Mesendoderm (in vitro differentiated cells): ENCODE data around the gene PRKAG1.

Experiments used
- DNase-seq: peaks from one replicate; pipeline ENCODE4 v3.0.0; 2013
- H2AK5ac ChIP-seq: 2 replicates; pipeline ENCODE4 v1.6.1; 2013; ENCODE audit warnings: low read length, inconsistent platforms
- H2BK120ac ChIP-seq: 2 replicates; pipeline ENCODE4 v1.6.1; 2013; ENCODE audit warnings: low read depth, mild to moderate bottlenecking, low read length, moderate library complexity, mixed read lengths
- H2BK15ac ChIP-seq: replicated peaks from 2 replicates; pipeline ENCODE4 v1.6.1; 2013; ENCODE audit warnings: low read depth, mild to moderate bottlenecking, moderate library complexity
- H2BK5ac ChIP-seq: 2 replicates; pipeline ENCODE4 v1.6.1; 2013; ENCODE audit warnings: low read length, inconsistent platforms
- H3K18ac ChIP-seq: 2 replicates; pipeline ENCODE4 v1.6.1; 2013; ENCODE audit warnings: mild to moderate bottlenecking, low read length, mixed read lengths
- H3K23ac ChIP-seq: one replicate; pipeline ENCODE4 v1.6.1; 2013; ENCODE audit warnings: low read length
- H3K27ac ChIP-seq: 2 replicates; pipeline ENCODE4 v1.5.1; 2013; ENCODE audit warnings: low read depth, mild to moderate bottlenecking, inconsistent platforms, low read length, moderate library complexity
- H3K27me3 ChIP-seq: 2 replicates; pipeline ENCODE4 v1.6.1; 2013; ENCODE audit warnings: low read length, control low read depth, mild to moderate bottlenecking, inconsistent platforms; ENCODE audit not compliant: insufficient read depth, poor library complexity
- H3K36me3 ChIP-seq: 2 replicates; pipeline ENCODE4 v1.6.1; 2013; ENCODE audit warnings: low read length, inconsistent platforms; ENCODE audit not compliant: control insufficient read depth, insufficient read depth
- H3K4ac ChIP-seq: one replicate; pipeline ENCODE4 v1.6.1; 2013; ENCODE audit warnings: low read depth, mild to moderate bottlenecking, low read length, moderate library complexity
- H3K4me1 ChIP-seq: 2 replicates; pipeline ENCODE4 v1.6.1; 2013; ENCODE audit warnings: low read depth, low read length, inconsistent platforms; ENCODE audit not compliant: control insufficient read depth
- H3K4me2 ChIP-seq: 2 replicates; pipeline ENCODE4 v1.6.1; 2013; ENCODE audit warnings: low read length
- H3K4me3 ChIP-seq: 2 replicates; pipeline ENCODE4 v1.5.1; 2013; ENCODE audit warnings: mild to moderate bottlenecking, low read length
- H3K56ac ChIP-seq: one replicate; pipeline ENCODE4 v1.6.1; 2013; ENCODE audit warnings: low read length
- H3K79me1 ChIP-seq: 2 replicates; pipeline ENCODE4 v1.6.1; 2013; ENCODE audit warnings: low read length, inconsistent platforms
- H3K79me2 ChIP-seq: 2 replicates; pipeline ENCODE4 v1.6.1; 2013; ENCODE audit warnings: mild to moderate bottlenecking, low read length; ENCODE audit not compliant: control insufficient read depth, insufficient read depth
- H3K9ac ChIP-seq: 2 replicates; pipeline ENCODE4 v1.6.1; 2013; ENCODE audit warnings: low read length, inconsistent platforms
- H4K5ac ChIP-seq: one replicate; pipeline ENCODE4 v1.6.1; 2013; ENCODE audit warnings: low read length
- H4K8ac ChIP-seq: one replicate; pipeline ENCODE4 v1.6.1; 2013; ENCODE audit warnings: low read depth, mild to moderate bottlenecking, control low read depth, low read length, moderate library complexity
- WGBS: extraction: QIAGEN DNeasy Blood & Tissue Kit; methylation state at CpG from one replicate; pipeline ENCODE4 v1.1.7; 2013; ENCODE audit warnings: low lambda C conversion rate, missing lambda C conversion rate; ENCODE audit not compliant: insufficient coverage; ENCODE audit errors: extremely low coverage; 5-methylcytosine and 5-hydroxymethylcytosine counted together

PRKAG1 gene

GRCh38 chr12:49055978-49056754 is 37.6 kb upstream of the PRKAG1 start:
- no peak overlapping the region for H2BK5ac ChIP-seq
- no peak overlapping the region for H3K56ac ChIP-seq
- no peak overlapping the region for H3K4me3 ChIP-seq
- H2BK120ac ChIP-seq = no peak overlapping the region
- H4K8ac ChIP-seq = no peak overlapping the region
- peaks cover 8% of the 10 kb centered on the region for H3K4me1 ChIP-seq
- no peak overlapping the region for H3K18ac ChIP-seq
- no peak overlapping the region for H3K4ac ChIP-seq
- peak overlapping the region; percentile 22 for H3K9ac ChIP-seq
- peaks cover 68% of the 10 kb centered on the region for H3K79me2 ChIP-seq
- no peak overlapping the region for H2BK15ac ChIP-seq
- H4K5ac ChIP-seq = no peak overlapping the region
- peak; percentile 88 for DNase-seq
- no peak overlapping the region for H3K27ac ChIP-seq
- H3K79me1 ChIP-seq = peaks cover 33% of the 10 kb centered on the region
- peaks cover 19% of the 10 kb centered on the region for H3K36me3 ChIP-seq
- no peak overlapping the region for H3K23ac ChIP-seq
- no peak overlapping the region for H2AK5ac ChIP-seq
- H3K4me2 ChIP-seq = no peak overlapping the region
- no CpG with 5 or more reads among the region's 7 CpGs for WGBS
- H3K27me3 ChIP-seq = no peaks in the 10 kb centered on the region

DNA sequence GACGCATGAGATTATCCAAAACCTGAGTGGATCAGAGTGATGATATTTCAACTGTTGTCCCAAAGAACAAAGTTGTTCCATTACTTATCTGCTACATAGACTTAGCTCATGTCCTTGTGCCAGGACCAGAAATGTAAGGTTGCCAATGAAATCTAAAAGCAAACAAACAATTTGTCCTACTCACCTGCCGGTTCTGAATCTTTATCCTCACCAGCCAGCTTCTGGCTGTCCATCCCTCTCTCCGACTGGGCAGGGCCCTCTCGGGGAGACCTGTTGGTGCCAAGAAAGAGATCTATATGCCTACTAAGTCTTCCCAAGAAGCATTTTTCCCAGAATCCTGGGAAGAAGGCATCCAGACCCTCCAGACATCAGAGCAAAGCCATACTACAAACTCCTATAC is 36.5 kb upstream of the PRKAG1 start:
- Histone ChIP-seq H3K4me1 (peaks cover 8% of the 10 kb centered on the region), H3K27ac (no peak overlapping the region), H3K9ac (no peak overlapping the region), H3K79me2 (peaks cover 65% of the 10 kb centered on the region), H2AK5ac (no peak overlapping the region), H4K5ac (no peak overlapping the region), H4K8ac (no peak overlapping the region), H2BK15ac (no peak overlapping the region), H3K4me2 (no peak overlapping the region), H3K23ac (no peak overlapping the region), H3K27me3 (no peaks in the 10 kb centered on the region), H3K36me3 (peaks cover 27% of the 10 kb centered on the region), H2BK5ac (no peak overlapping the region), H3K79me1 (peaks cover 34% of the 10 kb centered on the region), H2BK120ac (no peak overlapping the region), H3K18ac (no peak overlapping the region), H3K4me3 (no peak overlapping the region), H3K4ac (no peak overlapping the region), H3K56ac (no peak overlapping the region)
- no peak for DNase-seq
- no CpG with 5 or more reads among the region's 4 CpGs for WGBS

- WGBS = no CpG with 5 or more reads among the region's 10 CpGs
- Histone ChIP-seq H3K79me1 (peaks cover 34% of the 10 kb centered on the region), H3K18ac (no peak overlapping the region), H3K4me2 (no peak overlapping the region), H4K5ac (no peak overlapping the region), H4K8ac (no peak overlapping the region), H3K4me3 (no peak overlapping the region), H2BK5ac (no peak overlapping the region), H2BK120ac (no peak overlapping the region), H3K23ac (no peak overlapping the region), H3K56ac (no peak overlapping the region), H2AK5ac (no peak overlapping the region), H3K27ac (no peak overlapping the region), H3K79me2 (peaks cover 59% of the 10 kb centered on the region), H3K4ac (no peak overlapping the region), H2BK15ac (no peak overlapping the region), H3K4me1 (peaks cover 8% of the 10 kb centered on the region), H3K36me3 (peaks cover 27% of the 10 kb centered on the region), H3K9ac (no peak overlapping the region), H3K27me3 (no peaks in the 10 kb centered on the region)
- no peak for DNase-seq
Observed at GRCh38 chr12:49054524-49054923, 35.9 kb upstream of the PRKAG1 start.

DNA sequence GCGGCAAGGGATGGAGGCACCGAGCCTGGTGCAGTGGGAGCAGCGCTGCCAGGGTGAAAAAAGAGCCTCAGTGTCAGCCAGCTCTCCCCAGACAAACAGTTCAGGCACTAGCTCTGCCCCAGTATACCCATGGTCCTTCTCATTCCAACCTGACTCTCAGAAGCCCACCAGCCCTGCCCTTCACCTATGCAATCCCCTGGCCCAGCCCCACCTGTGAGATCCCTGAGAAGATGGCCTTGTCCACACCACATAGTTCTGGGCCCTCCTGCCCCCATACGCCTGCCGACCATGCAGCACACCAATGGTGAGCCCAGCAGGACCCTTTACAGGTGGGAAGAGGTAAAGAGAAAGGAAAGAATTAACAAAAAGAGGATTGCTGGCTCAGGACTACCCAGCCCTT is 35.5 kb upstream of the PRKAG1 start:
- no peak overlapping the region for H2BK120ac ChIP-seq
- DNase-seq = no peak
- peaks cover 28% of the 10 kb centered on the region for H3K36me3 ChIP-seq
- H3K27ac ChIP-seq = no peak overlapping the region
- H2AK5ac ChIP-seq = no peak overlapping the region
- H3K56ac ChIP-seq = no peak overlapping the region
- H3K23ac ChIP-seq = no peak overlapping the region
- no peak overlapping the region for H4K8ac ChIP-seq
- no peaks in the 10 kb centered on the region for H3K27me3 ChIP-seq
- H3K9ac ChIP-seq = no peak overlapping the region
- peaks cover 34% of the 10 kb centered on the region for H3K79me1 ChIP-seq
- no peak overlapping the region for H3K4me2 ChIP-seq
- H2BK15ac ChIP-seq = no peak overlapping the region
- no peak overlapping the region for H4K5ac ChIP-seq
- H3K79me2 ChIP-seq = peaks cover 55% of the 10 kb centered on the region
- no peak overlapping the region for H3K18ac ChIP-seq
- H3K4me1 ChIP-seq = peaks cover 8% of the 10 kb centered on the region
- WGBS = no CpG with 5 or more reads among the region's 5 CpGs
- H3K4ac ChIP-seq = no peak overlapping the region
- no peak overlapping the region for H3K4me3 ChIP-seq
- H2BK5ac ChIP-seq = no peak overlapping the region

GRCh38 chr12:49052451-49053208 is 34.1 kb upstream of the PRKAG1 start:
- WGBS = no CpG with 5 or more reads among the region's 16 CpGs
- Histone ChIP-seq H3K56ac (no peak overlapping the region), H4K8ac (no peak overlapping the region), H3K79me2 (peaks cover 40% of the 10 kb centered on the region), H3K79me1 (peaks cover 36% of the 10 kb centered on the region), H4K5ac (no peak overlapping the region), H3K9ac (no peak overlapping the region), H3K27me3 (no peaks in the 10 kb centered on the region), H3K23ac (no peak overlapping the region), H3K18ac (no peak overlapping the region), H3K4ac (no peak overlapping the region), H2AK5ac (no peak overlapping the region), H3K36me3 (peaks cover 38% of the 10 kb centered on the region), H2BK5ac (no peak overlapping the region), H3K4me3 (no peak overlapping the region), H2BK120ac (no peak overlapping the region), H3K27ac (no peak overlapping the region), H3K4me2 (no peak overlapping the region), H2BK15ac (no peak overlapping the region), H3K4me1 (peaks cover 5% of the 10 kb centered on the region)
- DNase-seq = no peak
